ENCODE measurements around the gene LAMA3. TPM values are rescaled to one million over a fixed set of nuclear protein-coding genes. Genes with fewer than 3 reads are reported as not detected.

LAMA3 gene
- total and polyA plus RNA-seq, 9 donors: 2.9 to 44.9 (median 14.8) TPM

DNA sequence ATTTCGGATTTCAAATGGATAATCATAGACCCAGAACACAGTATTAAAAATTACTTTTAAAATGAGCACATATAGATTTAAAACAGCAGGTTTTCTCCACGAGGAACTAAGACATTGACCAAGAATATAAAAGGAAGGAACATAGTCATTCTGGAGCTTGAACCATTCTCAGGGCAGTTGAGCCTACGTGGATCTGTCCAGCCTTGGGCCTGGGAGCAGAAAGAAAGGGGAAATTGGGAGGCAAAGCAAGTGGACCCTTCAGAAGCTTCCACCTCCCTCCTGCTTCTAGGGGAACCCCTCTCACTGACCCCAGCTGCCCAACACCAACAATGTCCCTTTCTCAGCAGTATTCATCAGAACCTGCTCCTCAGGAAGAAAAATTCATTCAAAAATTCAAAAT lies 293.9 kb downstream of the LAMA3 start:
- no peaks in the 10 kb centered on the region for H3K36me3 ChIP-seq
- intact Hi-C loops (cut with DNase I): no loop called here
- no peaks in the 10 kb centered on the region for H3K27me3 ChIP-seq
- TF ChIP-seq POLR2A (IDR thresholded peaks at IDR 0.05) (no peak), EP300 (IDR thresholded peaks at IDR 0.05) (no peak)
- TF ChIP-seq, protein P1, sequence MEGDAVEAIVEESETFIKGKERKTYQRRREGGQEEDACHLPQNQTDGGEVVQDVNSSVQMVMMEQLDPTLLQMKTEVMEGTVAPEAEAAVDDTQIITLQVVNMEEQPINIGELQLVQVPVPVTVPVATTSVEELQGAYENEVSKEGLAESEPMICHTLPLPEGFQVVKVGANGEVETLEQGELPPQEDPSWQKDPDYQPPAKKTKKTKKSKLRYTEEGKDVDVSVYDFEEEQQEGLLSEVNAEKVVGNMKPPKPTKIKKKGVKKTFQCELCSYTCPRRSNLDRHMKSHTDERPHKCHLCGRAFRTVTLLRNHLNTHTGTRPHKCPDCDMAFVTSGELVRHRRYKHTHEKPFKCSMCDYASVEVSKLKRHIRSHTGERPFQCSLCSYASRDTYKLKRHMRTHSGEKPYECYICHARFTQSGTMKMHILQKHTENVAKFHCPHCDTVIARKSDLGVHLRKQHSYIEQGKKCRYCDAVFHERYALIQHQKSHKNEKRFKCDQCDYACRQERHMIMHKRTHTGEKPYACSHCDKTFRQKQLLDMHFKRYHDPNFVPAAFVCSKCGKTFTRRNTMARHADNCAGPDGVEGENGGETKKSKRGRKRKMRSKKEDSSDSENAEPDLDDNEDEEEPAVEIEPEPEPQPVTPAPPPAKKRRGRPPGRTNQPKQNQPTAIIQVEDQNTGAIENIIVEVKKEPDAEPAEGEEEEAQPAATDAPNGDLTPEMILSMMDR (IDR thresholded peaks at IDR 0.05): no peak
- H3K4me1 ChIP-seq (ENCODE audit: insufficient read depth): peaks cover 3% of the 10 kb centered on the region
- H3K27ac ChIP-seq: no peak overlapping the region
- no peaks in the 10 kb centered on the region for H3K9me3 ChIP-seq
- no peak overlapping the region for H3K4me3 ChIP-seq
- DNase-seq: no peak
- WGBS, 3 donors: 81 to 89% (median 85%) methylated on average over 3 of the region's 3 CpGs

DNA sequence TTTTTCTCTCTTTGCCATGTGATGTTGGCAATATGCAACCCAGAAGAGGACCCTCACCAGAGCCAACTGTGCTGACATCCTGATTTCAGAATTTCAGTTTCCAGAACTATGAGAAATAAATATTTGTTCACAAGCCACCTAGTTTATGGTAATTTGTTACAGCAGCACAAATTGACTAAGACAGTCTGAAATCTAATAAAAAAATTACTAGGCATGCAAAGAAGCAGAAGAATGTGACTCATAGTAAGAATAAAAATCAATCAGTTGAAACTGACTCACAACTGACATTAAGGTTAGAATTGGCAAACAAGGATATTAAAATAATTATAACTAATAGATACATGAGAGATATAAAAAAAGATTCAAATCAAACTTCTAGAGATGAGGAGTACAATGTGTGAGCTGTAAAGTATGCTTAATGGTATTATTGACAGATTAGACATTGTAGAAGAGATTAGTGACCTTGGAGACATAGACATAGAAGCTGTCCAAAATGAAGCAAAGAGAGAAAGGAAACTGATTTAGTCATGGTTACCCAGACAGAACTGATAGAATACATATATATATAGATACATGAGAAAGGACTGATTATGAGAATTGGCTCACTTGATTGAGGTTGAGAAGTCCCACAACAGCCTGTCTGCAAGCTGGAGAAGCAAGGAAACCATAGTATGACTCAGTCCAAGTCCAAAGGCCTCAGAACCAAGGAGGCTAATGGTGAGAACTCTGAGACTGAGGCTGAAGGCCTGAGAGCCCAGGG lies 297.5 kb downstream of the LAMA3 start:
- H3K4me3 ChIP-seq: no peak overlapping the region
- TF ChIP-seq EP300 (IDR thresholded peaks at IDR 0.05): no peak
- intact Hi-C loops (cut with DNase I): no loop called here

DNA sequence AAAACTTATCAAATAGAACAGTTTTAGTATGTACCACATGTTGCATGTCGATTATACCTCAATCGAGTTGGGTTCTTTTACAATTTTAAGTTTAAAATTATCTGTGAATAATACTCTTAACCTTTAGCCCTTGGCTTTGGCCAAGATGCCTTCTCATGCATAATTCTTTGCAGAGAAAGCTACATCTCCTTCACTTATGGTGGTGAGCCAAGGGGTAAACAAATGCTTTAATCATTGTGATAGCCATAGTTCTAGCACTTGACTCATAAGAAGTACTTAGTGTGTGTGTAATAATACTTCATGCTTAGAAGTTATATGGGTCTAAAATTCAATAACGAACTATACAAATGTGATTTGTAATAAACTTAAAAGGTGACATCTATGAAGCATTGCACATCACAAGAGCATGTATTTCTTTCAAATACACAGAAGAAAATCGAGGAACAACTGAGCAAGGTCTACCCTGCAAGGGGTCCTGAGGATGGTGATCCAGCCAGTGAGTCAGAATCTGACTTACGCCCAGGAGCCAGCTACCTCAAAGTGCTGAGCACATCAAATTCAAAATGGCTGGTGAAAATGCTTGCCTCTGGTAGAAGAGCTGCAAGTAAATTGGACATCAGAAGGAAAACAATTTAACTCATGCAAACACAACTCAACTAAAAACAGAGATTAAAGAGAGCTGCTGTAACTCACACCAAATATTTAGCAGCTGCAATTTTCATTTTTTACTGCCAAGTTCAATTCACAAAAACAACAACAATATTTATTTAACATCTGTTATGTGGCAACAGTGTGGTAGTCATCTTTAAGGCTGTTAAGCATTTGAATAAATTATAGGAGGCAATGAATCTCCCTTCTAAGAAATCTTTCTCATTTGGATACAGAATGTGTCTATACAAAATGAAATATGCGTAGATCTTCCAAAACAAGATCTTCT lies 301.5 kb downstream of the LAMA3 start:
- no peak for DNase-seq
- H3K27ac ChIP-seq: no peak overlapping the region
- intact Hi-C loops (cut with DNase I): no loop called here
- no peak for TF ChIP-seq EP300 (IDR thresholded peaks at IDR 0.05)
- TF ChIP-seq POLR2A (IDR thresholded peaks at IDR 0.05): no peak
- TF ChIP-seq, protein P1 (IDR thresholded peaks at IDR 0.05): no peak
- no peaks in the 10 kb centered on the region for H3K4me1 ChIP-seq (ENCODE audit: insufficient read depth)
- H3K36me3 ChIP-seq: no peaks in the 10 kb centered on the region
- H3K27me3 ChIP-seq: no peaks in the 10 kb centered on the region
- no peak overlapping the region for H3K4me3 ChIP-seq
- 68 to 76% (median 71%) methylated on average over 6 of the region's 6 CpGs for whole genome bisulfite sequencing, 3 donors
- no peaks in the 10 kb centered on the region for H3K9me3 ChIP-seq

More for the DNA sequence above, 297.5 kb downstream of the LAMA3 start:
- no peak overlapping the region for H3K27ac ChIP-seq
- no peaks in the 10 kb centered on the region for H3K27me3 ChIP-seq
- no peak for DNase-seq
- no peaks in the 10 kb centered on the region for H3K9me3 ChIP-seq
- H3K4me1 ChIP-seq (ENCODE audit: insufficient read depth): peaks cover 3% of the 10 kb centered on the region
- no peaks in the 10 kb centered on the region for H3K36me3 ChIP-seq

DNA sequence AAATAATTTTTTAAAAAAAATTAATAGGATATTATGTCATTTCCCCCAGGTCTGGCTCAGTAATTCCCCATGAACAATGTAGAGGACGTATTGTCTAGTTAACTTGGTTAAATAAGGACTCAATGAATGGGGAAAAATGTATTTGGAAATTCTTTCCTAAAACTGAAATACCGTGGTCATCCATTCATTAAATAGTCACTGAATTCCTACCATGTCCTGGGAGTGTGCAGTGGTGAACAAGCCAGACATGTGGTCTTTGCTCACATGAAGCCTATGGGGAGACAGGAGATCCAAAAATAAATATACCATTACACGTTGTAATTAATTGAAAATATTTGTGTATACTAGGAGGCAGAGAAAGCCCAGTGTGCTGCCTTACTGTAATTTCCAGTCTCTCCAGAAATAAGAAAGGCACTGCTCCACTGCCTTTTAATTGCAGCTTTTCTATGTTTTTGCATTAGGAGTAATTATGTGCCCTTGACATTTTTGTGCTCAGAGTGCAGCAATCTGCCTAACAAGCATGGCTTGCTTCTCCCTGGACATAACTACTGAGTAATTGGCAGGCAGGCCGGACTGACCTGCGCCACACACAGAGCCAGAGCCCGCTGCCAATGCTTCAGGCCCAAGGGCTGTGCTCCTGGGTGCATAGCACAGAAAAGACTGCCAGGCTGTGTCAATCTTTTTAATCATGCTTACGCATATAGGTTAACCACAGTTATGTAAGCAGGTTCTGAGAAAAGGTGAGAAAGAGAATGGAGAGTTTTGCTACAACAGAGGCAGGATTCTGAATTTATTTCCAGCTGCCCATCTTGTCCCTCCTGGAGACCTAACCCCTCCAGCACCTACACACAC lies 303.1 kb downstream of the LAMA3 start:
- DNase-seq: peak; percentile 23 to 66 (median 57)

More for the DNA sequence above, 303.1 kb downstream of the LAMA3 start:
- Histone ChIP-seq H3K27ac (no peak overlapping the region), H3K27me3 (no peaks in the 10 kb centered on the region), H3K4me1 (ENCODE audit: insufficient read depth) (no peaks in the 10 kb centered on the region), H3K9me3 (no peaks in the 10 kb centered on the region), H3K36me3 (no peaks in the 10 kb centered on the region), H3K4me3 (no peak overlapping the region)
- TF ChIP-seq, protein P1 (IDR thresholded peaks at IDR 0.05): no peak
- TF ChIP-seq POLR2A (IDR thresholded peaks at IDR 0.05) (no peak), EP300 (IDR thresholded peaks at IDR 0.05) (no peak)
- intact Hi-C loops (cut with DNase I): no loop called here
- 8 to 18% (median 16%) methylated on average over 7 of the region's 7 CpGs for WGBS, 3 donors
